Measurements from ENCODE around the gene NUCKS1.

DNA sequence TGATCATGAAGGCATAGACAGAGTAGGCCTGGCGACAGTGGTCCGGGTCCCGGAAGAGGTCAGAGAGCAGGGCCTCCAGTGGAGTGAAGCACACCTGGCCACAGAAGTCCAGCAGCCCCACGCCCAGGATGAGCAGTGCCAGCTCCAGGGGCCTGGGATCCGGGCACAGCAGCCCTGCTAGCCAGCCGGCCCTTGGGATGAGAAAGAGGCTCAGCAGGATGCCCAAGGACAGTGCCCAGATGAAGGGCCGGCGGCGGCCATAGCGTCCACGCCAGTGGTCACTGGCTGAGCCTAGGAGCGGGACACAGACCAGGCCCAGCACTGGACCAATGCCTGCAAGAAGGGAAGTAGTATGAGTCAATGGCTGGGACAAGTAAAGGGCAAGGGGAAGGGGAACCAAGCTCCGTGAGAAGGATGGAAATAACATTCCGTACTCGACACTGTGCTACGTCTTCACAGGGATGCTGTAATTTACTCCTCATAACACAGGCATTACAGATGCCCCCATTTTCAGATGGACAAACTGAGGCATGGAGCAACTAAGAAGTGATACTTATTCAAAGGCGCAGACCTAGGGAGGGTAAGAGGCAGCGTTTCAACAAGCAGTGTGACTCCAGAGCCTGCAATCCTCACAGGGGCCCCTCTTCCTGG, 86.6 kb downstream of the NUCKS1 start:
- TF ChIP-seq, protein P1, sequence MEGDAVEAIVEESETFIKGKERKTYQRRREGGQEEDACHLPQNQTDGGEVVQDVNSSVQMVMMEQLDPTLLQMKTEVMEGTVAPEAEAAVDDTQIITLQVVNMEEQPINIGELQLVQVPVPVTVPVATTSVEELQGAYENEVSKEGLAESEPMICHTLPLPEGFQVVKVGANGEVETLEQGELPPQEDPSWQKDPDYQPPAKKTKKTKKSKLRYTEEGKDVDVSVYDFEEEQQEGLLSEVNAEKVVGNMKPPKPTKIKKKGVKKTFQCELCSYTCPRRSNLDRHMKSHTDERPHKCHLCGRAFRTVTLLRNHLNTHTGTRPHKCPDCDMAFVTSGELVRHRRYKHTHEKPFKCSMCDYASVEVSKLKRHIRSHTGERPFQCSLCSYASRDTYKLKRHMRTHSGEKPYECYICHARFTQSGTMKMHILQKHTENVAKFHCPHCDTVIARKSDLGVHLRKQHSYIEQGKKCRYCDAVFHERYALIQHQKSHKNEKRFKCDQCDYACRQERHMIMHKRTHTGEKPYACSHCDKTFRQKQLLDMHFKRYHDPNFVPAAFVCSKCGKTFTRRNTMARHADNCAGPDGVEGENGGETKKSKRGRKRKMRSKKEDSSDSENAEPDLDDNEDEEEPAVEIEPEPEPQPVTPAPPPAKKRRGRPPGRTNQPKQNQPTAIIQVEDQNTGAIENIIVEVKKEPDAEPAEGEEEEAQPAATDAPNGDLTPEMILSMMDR (IDR thresholded peaks at IDR 0.05): no peak
- no peak for TF ChIP-seq POLR2A (IDR thresholded peaks at IDR 0.05)

Measured in esophagus squamous epithelium (tissue), 4 donors.